HG02678 (cell line): ENCODE results near the gene MRC1.
"Not testable (repeated sequence)": the region's sequence is repeated elsewhere in the genome, so short reads cannot be mapped to it uniquely, and the experiment has no call there.

ENCODE experiments used
- ATAC-seq: cut with Tn5 transposase; IDR thresholded peaks from one replicate; pipeline ENCODE4 v1.9.1; 2021; ENCODE audit warnings: mild to moderate bottlenecking, moderate library complexity; ENCODE audit not compliant: unreplicated experiment

Gene MRC1

DNA sequence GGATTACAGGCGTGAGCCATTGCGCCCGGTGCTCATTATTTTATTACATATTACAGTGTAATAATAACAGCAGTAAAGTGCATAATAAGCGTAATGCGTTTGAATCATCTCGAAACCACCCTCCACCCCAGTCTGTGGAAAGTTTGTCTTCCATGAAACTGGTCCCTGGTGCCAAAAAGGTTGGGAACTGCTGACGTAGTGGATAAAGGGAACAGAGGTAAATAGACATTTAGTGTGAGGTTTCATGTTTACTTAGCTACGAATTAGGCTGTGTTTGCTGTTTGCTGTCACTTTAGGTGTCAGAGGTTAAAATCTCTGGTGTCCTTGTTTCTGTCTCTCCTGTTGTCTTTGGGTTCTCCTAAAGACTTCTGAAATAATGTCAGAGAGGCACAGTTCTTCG lies 82.3 kb downstream of the MRC1 start:
- no peak for ATAC-seq

DNA sequence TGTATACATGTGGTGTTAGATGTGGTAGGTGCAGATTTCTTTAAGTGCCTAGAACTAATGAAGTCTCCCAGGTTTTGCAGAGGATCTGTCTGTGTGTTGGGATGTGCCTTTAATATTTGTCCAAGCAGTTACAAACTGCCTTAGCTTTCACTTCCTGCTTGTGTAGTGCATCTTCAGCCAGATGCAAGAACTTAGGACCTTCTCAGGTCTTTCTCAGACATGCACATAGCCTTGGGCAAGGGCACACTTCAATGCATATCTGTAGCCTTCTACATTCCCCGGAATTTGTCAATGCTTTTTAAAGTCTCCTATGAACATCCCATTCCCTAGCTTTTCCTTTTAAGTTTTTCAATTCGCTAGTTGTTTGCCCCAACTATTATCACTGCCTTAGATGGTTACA lies 95.4 kb downstream of the MRC1 start:
- no peak for ATAC-seq

DNA sequence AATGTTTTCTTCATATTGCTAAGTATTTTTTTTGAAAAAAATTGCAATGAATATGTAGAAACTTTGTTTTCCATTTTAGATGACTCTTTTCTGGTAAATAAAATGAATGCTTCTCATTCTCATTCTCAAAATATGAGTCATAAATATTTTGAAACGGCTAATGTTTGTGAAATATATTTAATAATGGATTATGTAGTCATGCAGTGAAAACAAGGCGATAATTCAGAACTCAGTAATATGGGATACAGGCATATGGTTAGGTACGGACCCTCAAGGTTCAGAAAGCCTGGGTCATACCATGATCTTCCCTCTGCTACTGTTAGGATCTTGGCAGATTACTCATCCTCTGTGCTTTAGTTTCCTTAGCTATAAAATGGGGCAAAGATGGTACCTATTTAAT lies 96.3 kb downstream of the MRC1 start:
- no peak for ATAC-seq

DNA sequence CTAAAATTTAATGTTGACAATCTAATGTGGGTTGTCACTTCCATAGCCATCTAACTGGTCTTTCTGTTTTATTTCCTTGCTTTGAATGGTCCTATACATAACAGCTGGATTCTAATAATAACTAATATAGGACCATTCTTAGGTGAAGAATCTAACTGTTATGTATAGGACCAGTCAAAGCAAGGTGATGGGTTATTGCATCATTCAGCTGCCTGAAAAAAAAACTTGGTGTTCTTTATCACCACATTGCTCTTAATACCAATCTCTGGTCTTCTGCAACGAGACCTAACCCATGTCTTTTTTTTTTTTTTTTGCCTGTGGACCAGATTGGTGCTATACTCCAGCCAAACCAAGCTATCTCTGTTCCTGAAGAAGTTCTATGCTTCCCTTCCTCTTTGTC lies 96.9 kb downstream of the MRC1 start:
- no peak for ATAC-seq

- ATAC-seq: no peak
Measured at GRCh38 chr10:17907641-17908040, 98.5 kb downstream of the MRC1 start.

- ATAC-seq: peak; percentile 79
Measured at GRCh38 chr10:17910125-17910789, 101.1 kb downstream of the MRC1 start.

GRCh38 chr10:17912754-17913153 lies 103.6 kb downstream of the MRC1 start:
- ATAC-seq: no peak

DNA sequence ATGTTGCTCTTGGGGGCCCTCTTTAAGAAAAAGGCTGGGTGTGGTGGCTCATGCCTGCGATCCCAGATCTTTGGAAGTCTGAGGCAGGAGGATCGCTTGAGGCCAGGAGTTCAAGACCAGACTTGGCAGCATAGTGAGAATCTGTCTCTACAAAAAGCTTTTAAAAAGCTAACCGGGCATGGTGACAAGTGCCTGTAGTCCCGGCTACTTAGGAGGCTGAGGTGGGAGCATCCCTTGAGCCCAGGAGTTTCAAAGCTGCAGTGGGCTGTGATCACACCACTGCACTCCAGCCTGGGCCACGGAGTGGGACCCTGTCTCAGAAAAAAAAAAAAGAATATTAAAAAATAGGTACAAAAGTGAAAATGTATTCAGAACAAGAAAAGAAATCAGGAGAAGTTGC lies 104.5 kb downstream of the MRC1 start:
- no peak for ATAC-seq

DNA sequence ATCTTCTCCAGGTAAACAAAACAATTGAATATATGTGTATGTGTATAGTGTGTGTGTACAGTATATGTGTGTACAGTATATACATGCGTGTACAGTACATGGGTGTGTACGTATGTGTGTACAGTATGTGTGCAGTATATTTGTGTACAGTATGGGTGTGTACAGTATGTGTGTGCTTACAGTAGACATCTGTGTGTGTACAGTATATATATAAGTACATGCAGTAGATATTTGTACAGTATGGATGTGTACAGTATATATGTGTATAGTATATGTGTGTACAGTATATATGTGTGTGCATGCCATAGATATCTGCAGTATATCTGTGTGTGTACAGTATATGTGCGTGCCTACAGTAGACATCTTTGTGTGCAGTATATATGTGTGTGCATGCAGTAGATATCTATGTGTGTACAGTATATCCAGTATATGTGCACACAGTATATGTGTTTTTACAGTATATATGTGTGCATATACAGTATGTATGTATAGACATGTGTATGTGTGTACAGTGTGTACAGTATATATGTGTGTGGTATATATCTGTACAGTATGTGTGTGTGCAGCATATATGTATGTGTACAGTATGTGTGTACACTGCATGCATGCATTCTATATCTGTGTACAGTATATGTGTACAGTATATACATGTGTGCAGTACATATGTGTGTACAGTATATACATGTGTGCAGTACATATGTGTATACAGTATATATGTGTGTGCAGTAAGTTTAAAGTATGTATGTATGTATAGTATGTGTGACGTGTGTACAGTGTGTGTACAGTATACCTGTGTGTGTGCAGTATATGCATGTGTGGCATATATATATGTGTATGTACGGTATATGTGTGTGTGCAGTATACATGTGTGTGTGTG lies 105.3 kb downstream of the MRC1 start:
- ATAC-seq: no peak

GRCh38 chr10:17915181-17915580 lies 106.0 kb downstream of the MRC1 start:
- no peak for ATAC-seq

DNA sequence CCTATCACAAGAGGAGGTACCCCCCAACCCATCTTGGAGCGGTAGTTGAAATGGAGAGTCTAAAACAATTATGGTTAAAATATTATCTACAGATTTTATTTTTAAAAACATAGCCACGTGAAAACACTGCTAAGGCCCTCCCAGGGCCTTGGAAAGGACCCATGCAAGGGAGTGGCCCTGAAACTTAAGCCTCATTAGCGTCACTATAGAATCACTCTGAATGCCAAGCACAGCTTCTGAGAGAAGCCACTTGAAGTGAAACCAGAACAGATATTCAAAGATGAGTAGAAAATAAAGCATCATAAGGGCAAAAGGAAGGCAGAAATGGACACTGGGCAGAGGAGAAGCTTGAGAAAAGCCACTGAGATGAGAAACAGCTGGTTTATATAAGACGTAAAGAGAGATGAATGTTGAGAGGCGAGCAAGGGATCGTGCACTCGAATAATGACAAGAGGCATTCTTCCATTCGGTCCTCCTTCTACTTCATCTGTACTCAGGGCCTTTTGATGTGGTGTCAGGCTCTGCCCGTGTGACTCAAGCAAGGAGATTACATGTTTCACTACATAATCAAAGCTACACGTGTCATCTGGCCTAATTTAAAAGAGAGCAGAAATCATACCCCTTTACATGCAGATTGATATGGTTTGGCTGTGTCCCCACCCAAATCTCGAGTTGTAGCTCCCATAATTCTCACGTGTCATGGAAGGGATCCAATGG lies 109.2 kb downstream of the MRC1 start:
- ATAC-seq: no peak

DNA sequence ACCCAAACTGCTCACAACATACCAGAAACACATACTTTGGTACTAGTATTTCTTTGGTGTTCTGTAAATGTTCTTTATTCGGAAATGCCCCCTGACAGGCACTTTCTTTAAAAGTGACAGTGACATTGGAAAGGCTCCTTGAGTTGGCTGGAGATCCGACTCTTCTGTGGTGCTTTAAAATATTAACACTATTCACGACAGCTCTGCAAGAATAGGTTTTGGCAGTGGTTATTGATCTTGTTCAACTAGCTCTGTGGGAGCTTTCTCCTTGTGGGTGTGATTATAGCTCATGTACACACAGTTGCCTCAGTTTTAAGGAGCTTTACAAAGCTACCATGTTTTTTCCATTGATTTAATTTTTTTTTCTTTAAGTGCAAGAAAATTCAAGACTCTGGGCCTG lies 112.2 kb downstream of the MRC1 start:
- ATAC-seq: no peak

DNA sequence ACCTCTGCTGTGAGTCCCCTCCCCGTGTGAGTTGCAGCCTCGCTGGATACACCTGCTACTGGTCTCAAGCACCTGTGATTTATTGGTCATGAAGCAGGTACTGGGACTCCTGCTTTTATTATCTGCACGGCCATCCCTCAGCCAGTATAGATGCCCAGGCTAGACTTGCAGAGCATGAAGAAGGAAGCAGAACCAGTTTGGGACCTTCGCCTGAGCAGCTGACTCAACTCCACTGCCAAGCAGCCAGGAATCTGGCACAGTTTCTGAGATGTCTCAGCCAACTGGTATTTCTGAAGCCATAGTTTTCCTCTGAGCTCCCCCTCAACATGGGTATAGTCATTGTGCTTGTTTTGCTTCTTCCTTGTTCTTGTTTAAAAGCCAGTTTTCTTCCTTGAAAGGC lies 114.6 kb downstream of the MRC1 start:
- ATAC-seq: no peak

GRCh38 chr10:17943033-17943745 lies 134.0 kb downstream of the MRC1 start:
- ATAC-seq: no peak

DNA sequence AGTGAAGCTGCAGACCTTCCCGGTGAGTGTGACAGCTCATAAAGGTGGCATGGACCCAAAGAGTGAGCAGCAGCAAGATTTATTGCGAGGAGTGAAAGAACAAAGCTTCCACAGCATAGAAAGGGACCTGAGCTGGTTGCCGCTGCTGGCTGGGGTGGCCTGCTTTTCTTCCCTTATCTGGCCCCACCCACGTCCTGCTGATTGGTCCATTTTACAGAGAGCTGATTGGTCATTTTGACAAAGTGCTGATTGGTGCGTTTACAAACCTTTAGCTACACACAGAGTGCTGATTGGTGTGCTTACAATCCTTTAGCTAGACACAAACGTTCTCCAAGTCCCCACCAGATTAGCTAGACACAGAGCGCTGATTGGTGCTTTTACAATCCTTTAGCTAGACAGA lies 141.1 kb downstream of the MRC1 start:
- ATAC-seq: not testable (repeated sequence)

DNA sequence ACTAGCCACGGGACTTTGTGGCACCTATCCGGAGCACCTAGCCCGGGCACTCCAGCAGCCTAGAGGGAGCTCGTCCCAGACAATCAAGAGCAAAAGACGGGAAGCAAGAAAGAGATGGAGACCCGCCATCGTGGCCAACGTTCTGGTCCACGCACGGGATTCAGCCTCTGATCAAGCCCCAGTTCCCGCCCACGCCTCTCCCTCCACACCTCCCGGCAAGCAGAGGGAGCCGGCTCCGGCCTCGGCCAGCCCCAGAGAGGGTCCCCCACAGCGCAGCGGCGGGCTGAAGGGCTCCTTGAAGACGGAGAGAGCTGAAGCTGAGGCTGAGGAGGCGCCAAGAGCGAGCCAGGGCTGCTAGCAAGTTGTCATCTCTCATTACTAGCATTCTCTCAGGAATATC lies 141.6 kb downstream of the MRC1 start:
- ATAC-seq: no peak

- ATAC-seq: no peak
Measured at GRCh38 chr10:17951868-17952371, 142.8 kb downstream of the MRC1 start, which contains the start of gene SLC39A12. Gene SLC39A12, plus strand, starts transcription at chr10:17951918. Its CDS starts 1,359 bp downstream, at chr10:17953277.

DNA sequence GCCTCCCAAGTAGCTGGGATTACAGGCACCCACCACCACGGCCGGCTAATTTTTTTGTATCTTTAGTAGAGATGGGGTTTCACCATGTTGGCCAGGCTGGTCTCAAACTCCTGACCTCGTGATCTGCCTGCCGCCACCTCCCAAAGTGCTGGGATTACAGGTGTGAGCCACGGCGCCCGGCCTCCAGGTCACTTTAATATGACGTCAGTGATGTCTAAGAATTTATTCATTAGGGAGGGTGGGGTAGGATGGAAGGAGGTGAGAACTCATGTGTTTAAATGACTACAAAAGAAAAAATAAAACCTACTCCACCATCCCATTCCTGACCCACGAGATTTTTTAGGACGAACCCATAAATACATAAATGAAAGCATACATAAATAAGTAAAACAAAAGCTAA lies 145.2 kb downstream of the MRC1 start:
- not testable (repeated sequence) for ATAC-seq

- ATAC-seq: no peak
Measured at GRCh38 chr10:17954861-17955260, 145.7 kb downstream of the MRC1 start.

GRCh38 chr10:17958049-17958448 lies 148.9 kb downstream of the MRC1 start:
- ATAC-seq: no peak

DNA sequence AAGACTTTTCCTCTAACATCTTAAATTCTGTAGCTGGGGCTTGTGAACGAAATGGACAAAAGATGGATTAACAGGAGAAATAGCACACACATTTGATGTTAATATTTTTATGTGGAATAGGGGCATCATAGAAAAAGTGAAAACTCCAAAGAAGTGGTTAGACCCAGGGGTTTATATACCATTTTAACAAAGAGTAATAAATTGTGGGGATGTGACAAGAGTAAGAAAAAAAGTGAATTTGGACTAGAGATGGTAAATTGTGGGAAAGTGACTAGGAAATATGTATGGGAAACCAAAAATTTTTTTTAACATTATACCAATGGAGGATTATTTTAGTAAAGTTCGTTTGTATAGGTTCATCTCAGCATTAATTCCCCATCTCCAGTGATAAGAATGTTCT lies 150.7 kb downstream of the MRC1 start:
- no peak for ATAC-seq
